GM12892 (cell line): Measurements from ENCODE around the gene PLEKHA4.
"Not testable (repeated sequence)": the region's sequence is repeated elsewhere in the genome, so short reads cannot be mapped to it uniquely, and the experiment has no call there.

Experiments
- POLR2A ChIP-seq: IDR thresholded peaks from 2 replicates; pipeline ENCODE4 v1.6.1; 2011; ENCODE audit warnings: low read depth, low read length, control low read depth
- POLR2AphosphoS5 ChIP-seq: IDR thresholded peaks from 2 replicates; pipeline ENCODE4 v1.6.1; 2011; ENCODE audit warnings: low read depth, low read length, control low read depth
- TAF1 ChIP-seq: IDR thresholded peaks from 2 replicates; pipeline ENCODE4 v1.6.1; 2011; ENCODE audit warnings: low read depth, mild to moderate bottlenecking, control low read depth, low read length, borderline replicate concordance

- not testable (repeated sequence) for TF ChIP-seq POLR2A, POLR2AphosphoS5, TAF1
These were observed 21.1 kb upstream of the PLEKHA4 start for GRCh38 chr19:48889496-48889895.
